Stomach (tissue), 4 donors: ENCODE results near the gene GNLY.

Source experiments
- CTCF ChIP-seq, 7 experiments: fragments of 450-650 bp in 4 of 7; fragments of 200-600 bp in 3 of 7; sonication (generic) in 3 of 7; IDR thresholded peaks; one replicate each; pipeline ENCODE4 v1.5.1; 2016 to 2019; ENCODE audit warnings: antibody characterized with exemption in 7 of 7, control low read depth in 2 of 7, mild to moderate bottlenecking in 1 of 7
- POLR2A ChIP-seq, 4 donors: fragments of 450-650 bp; IDR thresholded peaks; one replicate each; pipeline ENCODE4 v1.6.1; 2016; ENCODE audit warnings: antibody characterized with exemption in 4 of 4, control low read depth in 2 of 4, mild to moderate bottlenecking in 1 of 4, moderate library complexity in 1 of 4
- POLR2AphosphoS5 ChIP-seq, 3 donors: sonication (generic); formaldehyde crosslinking; IDR thresholded peaks; one replicate each; pipeline ENCODE4 v1.6.1; 2016; ENCODE audit warnings: antibody characterized with exemption in 3 of 3

- no peak for TF ChIP-seq POLR2AphosphoS5 (IDR thresholded peaks at IDR 0.05)
- no peak for TF ChIP-seq POLR2A (IDR thresholded peaks at IDR 0.05)
- no peak for TF ChIP-seq CTCF (IDR thresholded peaks at IDR 0.05)
Observed at GRCh38 chr2:85718009-85718391, 23.8 kb downstream of the GNLY start.
